HepG2 (cell line): ENCODE results near the gene LARP1. TPM values are rescaled to one million over a fixed set of nuclear protein-coding genes. Genes with fewer than 3 reads are reported as not detected.

Experiments used
- ATAC-seq: fragments of 200-7000 bp; cut with Tn5 transposase; 3 replicates; pipeline ENCODE4 v1.9.1; 2020; ENCODE audit warnings: mild to moderate bottlenecking, moderate library complexity
- BruUV-seq: library from RNA; stranded (reverse); fragments of 400-500 nt; replicated peaks from 2 replicates; lab custom pipeline; 2021; lab: Mats Ljungman, UMichigan
- CTCF ChIA-PET: fragments of 300-600 bp; formaldehyde crosslinking; extraction: SDS; loops from one replicate; lab custom pipeline; 2021; ENCODE audit warnings: low total read pairs, inconsistent platforms, low intra/inter-chr PET ratio; lab: Yijun Ruan, JAX
- POLR2A ChIA-PET: fragments of 350-600 bp; sonication (Branson Sonifier 250); formaldehyde crosslinking; loops from one replicate; lab custom pipeline; 2020; ENCODE audit warnings: antibody characterized with exemption, inconsistent platforms; lab: Yijun Ruan, JAX
- DNase-seq: peaks from one replicate; pipeline ENCODE4 v3.0.0-alpha.2; 2015; ENCODE audit warnings: low spot score
- FAIRE-seq: peaks from 3 replicates; lab custom pipeline; 2011; peaks lifted over from hg19 to GRCh38; lab: Jason Lieb, UNC
- H2AFZ ChIP-seq: one replicate; pipeline ENCODE4 v1.6.1; 2011; ENCODE audit warnings: low read length, inconsistent platforms
- H3K27ac ChIP-seq: fragments of 300-600 bp; 3 replicates; pipeline ENCODE4 v1.8.0; 2011; ENCODE audit warnings: mixed run types, mild to moderate bottlenecking, mixed read lengths, low read length, inconsistent platforms; ENCODE audit not compliant: insufficient read depth; ENCODE audit errors: extremely low read length
- H3K27me3 ChIP-seq, 2 experiments: fragments of 200-600 bp in 1 of 2; 2 replicates in 1 of 2; 3 replicates in 1 of 2; pipeline versions ENCODE4 v1.6.0 to v1.8.0; 2011; ENCODE audit warnings: low read length in 2 of 2, mild to moderate bottlenecking in 2 of 2, moderate library complexity in 2 of 2, inconsistent platforms in 1 of 2; ENCODE audit not compliant: insufficient read depth in 2 of 2, control insufficient read depth in 1 of 2
- H3K36me3 ChIP-seq, 2 experiments: fragments of 200-600 bp in 1 of 2; replicated peaks in 1 of 2; 2 replicates in 1 of 2; 3 replicates in 1 of 2; pipeline versions ENCODE4 v1.5.1 to v1.8.0; 2011; ENCODE audit warnings: low read length in 2 of 2, inconsistent platforms in 1 of 2; ENCODE audit not compliant: insufficient read depth in 2 of 2, control insufficient read depth in 1 of 2
- H3K4me1 ChIP-seq: 2 replicates; pipeline ENCODE4 v1.5.1; 2012; ENCODE audit warnings: low read length, inconsistent platforms; ENCODE audit not compliant: insufficient read depth
- H3K4me2 ChIP-seq: 2 replicates; pipeline ENCODE4 v1.6.0; 2011; ENCODE audit warnings: low read depth, low read length, inconsistent platforms
- H3K4me3 ChIP-seq, 3 experiments: fragments of 200-600 bp in 1 of 3; sonication (generic), shearing (Covaris generic) in 1 of 3; replicated peaks in 1 of 3; 2 replicates each; pipeline ENCODE4 v1.5.1; 2011 to 2016; ENCODE audit warnings: low read length in 3 of 3, inconsistent platforms in 2 of 3, low read depth in 2 of 3, mild to moderate bottlenecking in 2 of 3, control low read depth in 1 of 3, mixed read lengths in 1 of 3; ENCODE audit not compliant: insufficient read depth in 1 of 3
- H3K79me2 ChIP-seq: one replicate; pipeline ENCODE4 v1.6.1; 2011; ENCODE audit warnings: low read length, inconsistent platforms; ENCODE audit not compliant: insufficient read depth
- H3K9ac ChIP-seq: 2 replicates; pipeline ENCODE4 v1.6.0; 2011; ENCODE audit warnings: mild to moderate bottlenecking, low read depth, low read length, inconsistent platforms; ENCODE audit not compliant: insufficient read depth
- H3K9me3 ChIP-seq: 2 replicates; pipeline ENCODE4 v1.5.1; 2012; ENCODE audit warnings: mild to moderate bottlenecking, low read length
- H4K20me1 ChIP-seq: 2 replicates; pipeline ENCODE4 v1.6.0; 2011; ENCODE audit warnings: inconsistent platforms, mild to moderate bottlenecking, low read length, moderate library complexity; ENCODE audit not compliant: insufficient read depth
- ARID4A ChIP-seq: sonication (generic); formaldehyde crosslinking; IDR thresholded peaks from 2 replicates; pipeline ENCODE4 v1.5.0; 2020; ENCODE audit warnings: mild to moderate bottlenecking, missing genetic modification reagents, borderline replicate concordance
- MLXIP ChIP-seq: sonication (generic); formaldehyde crosslinking; IDR thresholded peaks from 2 replicates; pipeline ENCODE4 v1.9.0; 2021; ENCODE audit warnings: missing genetic modification reagents, borderline replicate concordance
- RBM22 ChIP-seq: fragments of 200-400 bp; formaldehyde crosslinking; optimal IDR thresholded peaks from 2 replicates; pipeline ENCODE3; 2017; ENCODE audit warnings: mild to moderate bottlenecking, low read length, moderate library complexity
- STAG1 ChIP-seq: sonication (generic); formaldehyde crosslinking; IDR thresholded peaks from 2 replicates; pipeline ENCODE4 v1.4.0; 2020; ENCODE audit warnings: missing genetic modification reagents
- XRCC5 ChIP-seq: fragments of 200-400 bp; formaldehyde crosslinking; optimal IDR thresholded peaks from 2 replicates; pipeline ENCODE3; 2017; ENCODE audit warnings: mild to moderate bottlenecking, low read length
- WGBS: methylation state at CpG from one replicate; pipeline ENCODE4 v1.1.6; 2017; ENCODE audit warnings: low lambda C conversion rate; 5-methylcytosine and 5-hydroxymethylcytosine counted together
- in situ Hi-C: cut with HindIII; loops from 2 replicates; pipeline ENCODE4 v1.10.0; 2017; ENCODE audit warnings: low pct_unique_long_range_greater_than_20kb; ENCODE audit not compliant: extremely low pct_ligation_motif_present
- intact Hi-C: fragments of 100-400 bp; cut with micrococcal nuclease; formaldehyde crosslinking; loops from one replicate; pipeline ENCODE4 v1.10.0; 2022; ENCODE audit not compliant: unreplicated experiment
- polyA plus RNA-seq, 8 experiments: library from polyadenylated mRNA; depleted of rRNA in 3 of 8; stranded (reverse) in 7 of 8; unstranded in 1 of 8; fragments of >200 nt; fragmentation: Illumina TruSeq in 4 of 8; extraction: Trizol in 4 of 8; gene quantifications; 2 replicates each; pipeline versions ENCODE4 v1.2.1 to v1.2.3, GENCODE V29; 2011 to 2016; ENCODE audit warnings: low read depth in 4 of 8, missing spikeins in 1 of 8, mixed read lengths in 1 of 8; ENCODE audit not compliant: insufficient read depth in 1 of 8
- total RNA-seq, 5 experiments: library from RNA; depleted of rRNA; stranded (reverse); fragments of >200 nt; fragmentation: Illumina TruSeq; extraction: Trizol; gene quantifications; 2 replicates each; pipeline ENCODE4 v1.2.3, GENCODE V29; 2016; ENCODE audit warnings: low read depth in 1 of 5

LARP1 gene
- total and polyA plus RNA-seq, 2 of the 13 experiments (the other 11 are each of a cell fraction or from before 2014, with no cell fraction given) = 45.2 to 61.4 TPM

GRCh38 chr5:154811653-154812465, 56.7 kb downstream of the LARP1 start (continued):
- TF ChIP-seq ARID4A = 0 out of 2 replicates have a peak, but pooled peaks have one; percentile 15
- no peak for TF ChIP-seq XRCC5
- peak; percentile 82 for TF ChIP-seq STAG1 (CRISPR knock-in tag)

- WGBS = 96% methylated on average over 4 of the region's 4 CpGs
- Histone ChIP-seq H3K79me2 (no peaks in the 10 kb centered on the region), H3K9ac (no peak overlapping the region), H3K9me3 (no peaks in the 10 kb centered on the region), H4K20me1 (peaks cover 3% of the 10 kb centered on the region), H3K4me3 (no peak overlapping the region), H3K4me2 (no peak overlapping the region), H3K27me3 (no peaks in the 10 kb centered on the region), H3K36me3 (peaks cover 30 to 72% of the 10 kb centered on the region in 2 experiments), H3K4me1 (peaks cover 14% of the 10 kb centered on the region), H3K27ac (no peak overlapping the region), H2AFZ (no peak overlapping the region)
- ATAC-seq (no peak), DNase-seq (no peak), FAIRE-seq (no peak)
- BruUV-seq = no TSS peak
- in situ Hi-C loops = loop anchor here (5.0 kb wide), 1 partner anchor 166 kb away; no protein-coding TSS in a partner anchor
- ChIA-PET POLR2A (no interaction called here), CTCF (no interaction called here)
- TF ChIP-seq MLXIP (CRISPR knock-in tag) = no peak
- peak; percentile 37 for TF ChIP-seq RBM22
- intact Hi-C loops = no loop called here
Observed at GRCh38 chr5:154813158-154813557, 58.0 kb downstream of the LARP1 start.
